ENCODE data around the gene RHOH.

Gene RHOH

GRCh38 chr4:40192114-40193015 lies 4.5 kb upstream of the RHOH start:
- ChIA-PET CTCF (no interaction called here), POLR2A (no interaction called here)
- no peaks in the 10 kb centered on the region for H3K4me1 ChIP-seq (ENCODE audit: control insufficient read depth, insufficient read depth, low read length)
- no peaks in the 10 kb centered on the region for H3K36me3 ChIP-seq (ENCODE audit: control insufficient read depth in 2 of 2, insufficient read depth in 1 of 2, low read length in 2 of 2)
- no peak overlapping the region for H3K4me3 ChIP-seq (ENCODE audit: low read depth, low read length)
- no peak overlapping the region for H3K27ac ChIP-seq (ENCODE audit: extremely low read depth, low read depth, low read length)
- no peaks in the 10 kb centered on the region for H3K9me3 ChIP-seq (ENCODE audit: control insufficient read depth, insufficient read depth, low read depth, low read length)
- TF ChIP-seq, protein P1, sequence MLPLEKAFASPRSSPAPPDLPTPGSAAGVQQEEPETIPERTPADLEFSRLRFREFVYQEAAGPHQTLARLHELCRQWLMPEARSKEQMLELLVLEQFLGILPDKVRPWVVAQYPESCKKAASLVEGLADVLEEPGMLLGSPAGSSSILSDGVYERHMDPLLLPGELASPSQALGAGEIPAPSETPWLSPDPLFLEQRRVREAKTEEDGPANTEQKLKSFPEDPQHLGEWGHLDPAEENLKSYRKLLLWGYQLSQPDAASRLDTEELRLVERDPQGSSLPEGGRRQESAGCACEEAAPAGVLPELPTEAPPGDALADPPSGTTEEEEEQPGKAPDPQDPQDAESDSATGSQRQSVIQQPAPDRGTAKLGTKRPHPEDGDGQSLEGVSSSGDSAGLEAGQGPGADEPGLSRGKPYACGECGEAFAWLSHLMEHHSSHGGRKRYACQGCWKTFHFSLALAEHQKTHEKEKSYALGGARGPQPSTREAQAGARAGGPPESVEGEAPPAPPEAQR (tag by site-specific recombination; IDR thresholded peaks at IDR 0.05), result no peak
- no peak for TF ChIP-seq ZNF654 (tag by site-specific recombination; IDR thresholded peaks at IDR 0.05; ENCODE audit: low read depth)
- TF ChIP-seq, protein P2, sequence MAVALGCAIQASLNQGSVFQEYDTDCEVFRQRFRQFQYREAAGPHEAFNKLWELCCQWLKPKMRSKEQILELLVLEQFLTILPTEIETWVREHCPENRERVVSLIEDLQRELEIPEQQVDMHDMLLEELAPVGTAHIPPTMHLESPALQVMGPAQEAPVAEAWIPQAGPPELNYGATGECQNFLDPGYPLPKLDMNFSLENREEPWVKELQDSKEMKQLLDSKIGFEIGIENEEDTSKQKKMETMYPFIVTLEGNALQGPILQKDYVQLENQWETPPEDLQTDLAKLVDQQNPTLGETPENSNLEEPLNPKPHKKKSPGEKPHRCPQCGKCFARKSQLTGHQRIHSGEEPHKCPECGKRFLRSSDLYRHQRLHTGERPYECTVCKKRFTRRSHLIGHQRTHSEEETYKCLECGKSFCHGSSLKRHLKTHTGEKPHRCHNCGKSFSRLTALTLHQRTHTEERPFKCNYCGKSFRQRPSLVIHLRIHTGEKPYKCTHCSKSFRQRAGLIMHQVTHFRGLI (tag by site-specific recombination; IDR thresholded peaks at IDR 0.05), result no peak
- TF ChIP-seq, protein P3, sequence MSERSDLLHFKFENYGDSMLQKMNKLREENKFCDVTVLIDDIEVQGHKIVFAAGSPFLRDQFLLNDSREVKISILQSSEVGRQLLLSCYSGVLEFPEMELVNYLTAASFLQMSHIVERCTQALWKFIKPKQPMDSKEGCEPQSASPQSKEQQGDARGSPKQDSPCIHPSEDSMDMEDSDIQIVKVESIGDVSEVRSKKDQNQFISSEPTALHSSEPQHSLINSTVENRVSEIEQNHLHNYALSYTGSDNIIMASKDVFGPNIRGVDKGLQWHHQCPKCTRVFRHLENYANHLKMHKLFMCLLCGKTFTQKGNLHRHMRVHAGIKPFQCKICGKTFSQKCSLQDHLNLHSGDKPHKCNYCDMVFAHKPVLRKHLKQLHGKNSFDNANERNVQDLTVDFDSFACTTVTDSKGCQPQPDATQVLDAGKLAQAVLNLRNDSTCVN (tag by site-specific recombination; optimal IDR thresholded peaks at IDR 0.05), result no peak
- no peak for TF ChIP-seq PRDM4 (tag by site-specific recombination; IDR thresholded peaks at IDR 0.05)
- TF ChIP-seq ZSCAN23 (tag by site-specific recombination; IDR thresholded peaks at IDR 0.05), result no peak
- no peak for TF ChIP-seq ZBTB1 (tag by site-specific recombination; IDR thresholded peaks at IDR 0.05)
- no peak for TF ChIP-seq GLIS2 (tag by site-specific recombination; IDR thresholded peaks at IDR 0.05)
- TF ChIP-seq, protein P4, sequence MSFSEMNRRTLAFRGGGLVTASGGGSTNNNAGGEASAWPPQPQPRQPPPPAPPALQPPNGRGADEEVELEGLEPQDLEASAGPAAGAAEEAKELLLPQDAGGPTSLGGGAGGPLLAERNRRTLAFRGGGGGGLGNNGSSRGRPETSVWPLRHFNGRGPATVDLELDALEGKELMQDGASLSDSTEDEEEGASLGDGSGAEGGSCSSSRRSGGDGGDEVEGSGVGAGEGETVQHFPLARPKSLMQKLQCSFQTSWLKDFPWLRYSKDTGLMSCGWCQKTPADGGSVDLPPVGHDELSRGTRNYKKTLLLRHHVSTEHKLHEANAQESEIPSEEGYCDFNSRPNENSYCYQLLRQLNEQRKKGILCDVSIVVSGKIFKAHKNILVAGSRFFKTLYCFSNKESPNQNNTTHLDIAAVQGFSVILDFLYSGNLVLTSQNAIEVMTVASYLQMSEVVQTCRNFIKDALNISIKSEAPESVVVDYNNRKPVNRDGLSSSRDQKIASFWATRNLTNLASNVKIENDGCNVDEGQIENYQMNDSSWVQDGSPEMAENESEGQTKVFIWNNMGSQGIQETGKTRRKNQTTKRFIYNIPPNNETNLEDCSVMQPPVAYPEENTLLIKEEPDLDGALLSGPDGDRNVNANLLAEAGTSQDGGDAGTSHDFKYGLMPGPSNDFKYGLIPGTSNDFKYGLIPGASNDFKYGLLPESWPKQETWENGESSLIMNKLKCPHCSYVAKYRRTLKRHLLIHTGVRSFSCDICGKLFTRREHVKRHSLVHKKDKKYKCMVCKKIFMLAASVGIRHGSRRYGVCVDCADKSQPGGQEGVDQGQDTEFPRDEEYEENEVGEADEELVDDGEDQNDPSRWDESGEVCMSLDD (tag by site-specific recombination; IDR thresholded peaks at IDR 0.05), result no peak
- TF ChIP-seq, protein P5, sequence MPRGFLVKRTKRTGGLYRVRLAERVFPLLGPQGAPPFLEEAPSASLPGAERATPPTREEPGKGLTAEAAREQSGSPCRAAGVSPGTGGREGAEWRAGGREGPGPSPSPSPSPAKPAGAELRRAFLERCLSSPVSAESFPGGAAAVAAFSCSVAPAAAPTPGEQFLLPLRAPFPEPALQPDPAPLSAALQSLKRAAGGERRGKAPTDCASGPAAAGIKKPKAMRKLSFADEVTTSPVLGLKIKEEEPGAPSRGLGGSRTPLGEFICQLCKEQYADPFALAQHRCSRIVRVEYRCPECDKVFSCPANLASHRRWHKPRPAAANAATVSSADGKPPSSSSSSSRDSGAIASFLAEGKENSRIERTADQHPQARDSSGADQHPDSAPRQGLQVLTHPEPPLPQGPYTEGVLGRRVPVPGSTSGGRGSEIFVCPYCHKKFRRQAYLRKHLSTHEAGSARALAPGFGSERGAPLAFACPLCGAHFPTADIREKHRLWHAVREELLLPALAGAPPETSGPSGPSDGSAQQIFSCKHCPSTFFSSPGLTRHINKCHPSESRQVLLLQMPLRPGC (tag by site-specific recombination; IDR thresholded peaks at IDR 0.05), result no peak
- no peak for TF ChIP-seq ZNF670 (tag by site-specific recombination; IDR thresholded peaks at IDR 0.05; ENCODE audit: low read depth)
- TF ChIP-seq OSR2 (tag by site-specific recombination; IDR thresholded peaks at IDR 0.05), result no peak
- TF ChIP-seq SP7 (tag by site-specific recombination; IDR thresholded peaks at IDR 0.05), result no peak
- no peak for TF ChIP-seq ZNF518A (tag by site-specific recombination; conservative IDR thresholded peaks at IDR 0.05; ENCODE audit: low read depth)
- no peak for TF ChIP-seq ZNF2 (tag by site-specific recombination; IDR thresholded peaks at IDR 0.05)
- TF ChIP-seq ZNF529 (tag by site-specific recombination; IDR thresholded peaks at IDR 0.05; ENCODE audit: insufficient replicate concordance), result no peak
- TF ChIP-seq, protein P6, sequence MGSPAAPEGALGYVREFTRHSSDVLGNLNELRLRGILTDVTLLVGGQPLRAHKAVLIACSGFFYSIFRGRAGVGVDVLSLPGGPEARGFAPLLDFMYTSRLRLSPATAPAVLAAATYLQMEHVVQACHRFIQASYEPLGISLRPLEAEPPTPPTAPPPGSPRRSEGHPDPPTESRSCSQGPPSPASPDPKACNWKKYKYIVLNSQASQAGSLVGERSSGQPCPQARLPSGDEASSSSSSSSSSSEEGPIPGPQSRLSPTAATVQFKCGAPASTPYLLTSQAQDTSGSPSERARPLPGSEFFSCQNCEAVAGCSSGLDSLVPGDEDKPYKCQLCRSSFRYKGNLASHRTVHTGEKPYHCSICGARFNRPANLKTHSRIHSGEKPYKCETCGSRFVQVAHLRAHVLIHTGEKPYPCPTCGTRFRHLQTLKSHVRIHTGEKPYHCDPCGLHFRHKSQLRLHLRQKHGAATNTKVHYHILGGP (tag by site-specific recombination; IDR thresholded peaks at IDR 0.05), result no peak
